NCI-H1105 treated with DMSO at 0.1 percent for 48 hours (cell line): Measurements from ENCODE around the gene RICTOR.
"Not testable (repeated sequence)": the region's sequence is repeated elsewhere in the genome, so short reads cannot be mapped to it uniquely, and the experiment has no call there.

Experiments
- DNase-seq: peaks from one replicate; lab custom pipeline; 2025; lab: John Stamatoyannopoulos, UW

The RICTOR gene

DNA sequence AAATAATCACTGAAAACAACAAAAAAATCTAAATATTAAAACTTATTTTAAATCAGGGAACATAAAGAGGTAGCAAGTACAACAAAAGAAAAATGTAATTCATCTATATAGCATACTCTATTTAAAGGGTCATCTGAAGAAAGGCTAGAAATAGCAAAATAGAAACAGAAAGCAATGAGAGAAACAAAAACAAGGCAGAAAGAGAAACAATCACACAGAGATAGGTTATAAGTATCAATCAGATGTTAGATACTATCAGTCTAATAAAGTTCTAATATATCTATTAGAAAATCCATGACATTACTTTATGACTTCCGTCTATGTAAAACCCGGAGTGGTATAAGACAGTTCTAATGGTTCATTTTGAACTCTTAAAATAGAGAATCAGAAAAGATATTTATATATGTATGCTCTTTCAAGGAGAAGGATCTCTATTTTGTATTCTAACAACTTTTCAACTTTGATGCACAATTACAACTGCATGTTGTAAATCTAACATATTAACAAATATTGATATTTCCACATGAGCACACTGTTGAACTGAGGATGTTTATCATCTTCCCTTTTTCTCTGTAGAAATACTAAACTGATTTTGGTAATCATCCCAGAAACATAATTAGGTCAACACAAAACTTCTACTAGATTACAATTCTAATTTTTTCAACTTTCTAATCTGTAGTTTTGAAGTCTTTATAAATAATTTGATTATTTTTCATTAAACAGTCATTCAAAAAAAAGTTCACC is 15.8 kb downstream of the RICTOR start:
- DNase-seq: no peak

DNA sequence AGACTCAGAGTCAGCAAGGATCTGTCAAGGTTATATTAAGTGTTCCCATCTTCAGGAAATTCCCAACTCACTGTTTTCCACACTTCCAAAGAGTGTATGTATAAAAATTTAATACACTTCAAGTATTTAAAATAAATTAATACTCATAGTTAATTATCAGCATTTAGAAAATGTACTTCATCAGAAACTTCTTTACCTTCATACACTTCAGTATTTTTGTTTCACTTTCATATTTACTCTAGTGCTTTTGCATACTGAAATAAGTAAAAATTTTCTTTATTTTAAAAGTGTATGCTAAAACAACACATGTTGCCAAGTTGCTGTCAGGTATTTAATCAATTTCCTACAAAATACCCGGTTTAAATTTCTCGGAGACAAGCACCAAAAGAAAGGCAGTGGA is 16.5 kb downstream of the RICTOR start:
- DNase-seq: no peak

DNA sequence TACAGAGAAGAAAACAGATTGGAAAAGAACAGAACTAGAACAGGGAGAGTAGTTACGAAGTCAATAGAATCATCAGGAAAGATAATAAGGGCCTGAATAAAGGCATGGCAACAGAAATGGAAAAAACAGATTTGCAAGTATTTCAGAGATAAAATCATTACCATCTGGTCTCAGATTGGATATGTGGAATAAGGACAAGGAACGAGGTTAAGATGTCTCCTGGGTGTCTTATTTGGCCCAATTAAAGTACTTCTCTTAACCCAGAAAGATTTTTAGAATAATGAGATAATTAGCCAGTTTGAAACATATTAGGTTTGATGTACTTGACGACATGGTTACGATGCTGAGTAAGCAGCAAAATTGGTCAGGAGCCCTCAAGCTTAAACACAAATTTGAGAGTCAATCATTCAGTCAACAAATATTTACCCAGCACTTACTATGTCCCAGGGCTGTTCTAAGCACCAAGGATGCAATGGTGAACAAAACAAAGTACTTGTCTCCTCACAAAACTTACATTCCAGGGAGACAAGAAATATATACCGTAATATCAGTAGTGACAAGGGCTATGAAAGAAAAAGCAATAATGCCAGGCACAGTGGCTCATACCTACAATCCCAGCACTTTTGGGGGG is 18.3 kb downstream of the RICTOR start:
- no peak for DNase-seq

DNA sequence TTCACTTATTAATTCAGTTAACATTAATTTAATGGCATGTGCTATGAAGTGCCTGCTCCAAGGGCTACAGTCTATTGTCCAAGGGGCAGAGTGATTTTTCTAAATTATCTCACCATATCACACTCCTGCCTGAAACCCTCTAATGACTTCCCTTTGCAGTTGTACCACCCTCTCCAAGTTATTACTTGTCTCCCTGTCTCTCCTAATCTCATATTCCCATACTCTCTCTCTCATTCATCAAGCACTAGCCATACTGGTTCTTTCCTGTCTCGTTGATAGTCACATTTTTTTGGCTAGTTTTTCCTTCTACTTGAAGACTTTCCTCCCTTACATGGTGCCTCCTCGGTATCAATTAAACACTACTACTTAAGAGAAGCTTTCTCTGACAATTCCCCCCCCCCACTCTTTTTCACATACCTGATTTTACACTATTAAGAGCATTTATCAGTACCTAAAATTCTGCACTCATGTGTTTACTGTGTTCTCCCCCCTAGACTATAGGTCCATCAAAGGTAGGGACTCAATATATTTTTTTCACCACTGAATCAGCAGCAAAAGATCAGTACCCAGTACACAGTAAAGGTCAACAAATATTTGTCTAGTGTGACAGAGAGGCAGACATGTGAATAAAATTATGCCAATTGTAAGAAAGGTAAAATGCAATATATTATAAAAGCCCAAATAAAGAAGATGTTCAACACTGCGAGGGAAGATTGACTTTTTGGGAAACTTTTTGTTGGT is 19.0 kb downstream of the RICTOR start:
- DNase-seq: no peak

DNA sequence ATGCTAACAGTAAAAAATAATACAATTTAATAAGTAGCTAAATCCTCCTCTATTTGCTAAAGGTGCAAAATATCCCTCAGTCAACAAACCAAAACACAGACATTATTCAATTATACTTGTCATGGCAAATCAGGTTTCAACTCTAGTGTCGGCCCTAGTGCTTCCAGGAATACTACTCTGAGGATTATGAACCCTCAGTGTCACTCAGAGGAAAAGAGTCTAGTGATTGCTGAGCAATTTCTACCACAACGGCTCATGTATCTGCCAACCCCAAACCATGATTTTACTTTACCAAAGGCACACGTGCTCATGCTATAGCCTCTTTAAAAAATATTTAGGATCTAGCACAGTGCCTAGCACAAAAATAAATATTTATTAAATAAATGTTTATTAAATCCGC is 21.0 kb downstream of the RICTOR start:
- DNase-seq: no peak

DNA sequence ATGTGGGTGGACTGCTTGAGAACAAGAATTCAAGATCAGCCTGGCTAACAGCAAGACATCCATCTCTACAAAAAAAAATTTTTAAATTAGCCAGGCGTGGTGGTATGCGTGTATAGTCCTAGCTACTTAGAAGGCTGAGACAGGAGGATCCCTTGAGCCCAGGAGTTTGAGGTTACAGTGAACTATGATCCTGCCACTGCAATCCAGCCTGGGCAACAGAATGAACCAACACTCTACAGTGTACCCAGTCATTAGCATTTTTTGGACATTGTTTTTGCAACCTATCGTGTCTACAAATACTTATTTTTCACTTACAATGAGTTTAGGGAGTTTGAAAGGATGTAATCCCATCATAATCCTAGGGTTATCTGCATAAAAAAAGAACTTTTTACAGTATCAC is 22.1 kb downstream of the RICTOR start:
- no peak for DNase-seq

DNA sequence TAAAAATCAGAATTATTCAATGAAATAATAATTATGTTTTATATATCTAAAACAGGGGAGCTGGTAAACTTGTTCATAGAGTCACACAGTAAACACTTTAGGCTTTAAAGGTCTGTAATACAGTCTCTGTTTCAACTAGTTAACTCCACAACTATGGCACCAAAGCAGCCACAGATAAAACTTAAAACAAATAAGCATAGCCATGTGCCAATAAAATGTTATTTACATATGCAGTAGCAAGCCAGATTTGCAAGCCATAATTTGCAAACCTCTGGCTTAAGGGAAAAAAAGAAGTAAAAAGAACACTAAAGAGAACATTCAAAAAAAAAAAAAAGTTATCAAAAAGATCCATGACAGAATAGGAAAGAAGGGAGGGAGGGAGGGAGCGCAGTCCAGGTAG is 24.9 kb downstream of the RICTOR start:
- no peak for DNase-seq

DNA sequence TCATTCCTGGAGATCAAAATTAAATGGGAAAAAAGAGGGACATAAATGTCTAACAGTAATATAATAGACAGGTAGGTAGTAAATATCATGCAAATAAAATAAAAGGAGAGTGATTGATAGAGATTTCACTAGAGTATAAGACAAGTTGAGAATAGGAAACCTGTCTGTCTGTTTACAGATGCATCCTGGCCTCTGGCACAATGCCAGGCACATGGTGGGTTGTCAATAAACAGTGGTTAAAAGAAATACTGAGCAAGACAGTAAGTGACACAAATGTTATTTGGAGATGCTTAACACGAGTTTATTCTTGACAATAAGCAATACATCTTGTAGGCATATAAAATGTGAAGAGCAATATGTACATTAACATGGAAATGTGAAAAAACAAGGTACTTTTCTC is 33.3 kb downstream of the RICTOR start:
- no peak for DNase-seq

DNA sequence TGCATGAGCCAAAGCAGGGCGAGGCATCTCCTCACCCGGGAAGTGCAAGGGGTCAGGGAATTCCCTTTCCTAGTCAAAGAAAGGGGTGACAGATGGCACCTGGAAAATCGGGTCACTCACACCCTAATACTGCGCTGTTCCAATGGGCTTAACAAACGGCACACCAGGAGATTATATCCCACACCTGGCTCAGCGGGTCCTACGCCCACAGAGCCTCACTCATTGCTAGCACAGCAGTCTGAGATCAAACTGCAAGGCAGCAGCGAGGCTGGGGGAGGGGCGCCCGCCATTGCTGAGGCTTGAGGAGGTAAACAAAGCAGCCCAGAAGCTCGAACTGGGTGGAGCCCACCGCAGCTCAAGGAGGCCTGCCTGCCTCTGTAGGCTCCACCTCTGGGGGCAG is 39.7 kb downstream of the RICTOR start:
- not testable (repeated sequence) for DNase-seq

DNA sequence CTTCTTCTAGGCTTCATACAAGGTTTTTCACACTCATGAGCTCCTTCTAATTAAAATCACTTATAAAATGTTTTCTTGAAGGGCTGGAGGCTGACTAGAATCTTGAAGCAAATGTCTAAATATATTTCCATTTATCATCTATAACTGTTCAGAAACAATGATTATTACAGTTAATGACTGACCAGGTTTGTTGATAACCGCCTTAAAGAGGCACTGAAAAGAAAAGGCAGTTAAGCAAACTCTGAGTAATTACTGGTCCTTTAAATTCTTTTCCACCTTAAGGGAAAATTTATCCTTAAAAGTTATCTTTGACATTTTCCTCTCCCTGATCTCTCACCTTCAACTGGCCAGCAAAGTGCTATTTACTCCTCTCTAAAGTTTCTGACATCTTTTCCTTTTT is 43.2 kb downstream of the RICTOR start:
- DNase-seq: no peak

DNA sequence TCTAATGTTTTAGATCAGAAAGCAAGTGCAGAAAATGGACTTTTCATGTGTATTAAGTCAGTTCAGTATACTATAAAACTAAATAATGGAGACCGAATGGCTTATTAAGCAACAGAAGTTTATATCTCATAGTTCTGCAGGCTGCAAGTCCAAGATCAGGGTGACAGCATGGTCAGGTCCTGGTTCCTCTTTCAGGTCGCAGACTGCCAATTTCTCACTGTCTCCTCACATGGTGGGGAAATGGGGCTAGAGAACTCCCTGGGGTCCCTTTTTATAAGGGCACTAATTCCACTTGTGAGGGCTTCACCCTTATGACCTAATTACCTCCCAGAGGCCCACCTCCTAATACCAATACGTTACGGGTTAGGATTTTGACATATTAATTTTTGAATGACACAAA is 48.7 kb downstream of the RICTOR start:
- DNase-seq: no peak

DNA sequence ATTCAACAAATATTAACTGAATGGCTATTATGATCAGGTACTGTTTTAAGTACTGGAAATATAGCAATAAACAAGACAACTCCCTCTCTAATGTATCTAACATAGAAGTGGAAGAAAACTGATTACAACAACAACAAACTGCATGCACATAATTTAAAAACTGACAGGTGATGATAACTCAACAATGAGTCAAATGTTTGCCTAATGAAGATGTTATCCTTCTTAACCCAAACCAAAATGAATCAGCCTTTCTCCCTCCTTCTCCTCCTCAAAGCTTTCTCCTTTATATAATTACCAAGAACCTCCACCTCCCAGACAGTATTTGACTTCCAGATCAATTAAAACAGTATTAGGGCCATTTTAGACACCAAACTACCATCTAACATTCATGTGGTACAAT is 49.3 kb downstream of the RICTOR start:
- no peak for DNase-seq

DNA sequence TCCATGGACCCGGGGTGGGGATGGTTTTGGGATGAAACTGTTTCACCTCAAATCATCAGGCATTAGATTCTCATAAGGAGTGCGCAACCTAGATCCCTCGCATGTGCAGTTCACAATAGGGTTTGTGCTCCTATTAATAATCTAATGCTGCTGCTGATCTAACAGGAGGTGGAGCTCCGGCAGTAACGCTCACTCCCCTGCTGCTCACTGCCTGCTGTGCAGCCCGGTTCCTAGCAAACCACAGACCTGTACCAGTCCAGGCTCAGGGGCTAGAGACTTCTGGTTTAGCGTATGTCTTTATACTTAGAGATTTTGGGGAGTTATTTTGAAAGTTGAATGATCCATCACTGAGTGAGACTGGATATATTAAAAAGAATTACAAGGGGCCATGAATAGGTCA is 50.2 kb downstream of the RICTOR start:
- DNase-seq: no peak

DNA sequence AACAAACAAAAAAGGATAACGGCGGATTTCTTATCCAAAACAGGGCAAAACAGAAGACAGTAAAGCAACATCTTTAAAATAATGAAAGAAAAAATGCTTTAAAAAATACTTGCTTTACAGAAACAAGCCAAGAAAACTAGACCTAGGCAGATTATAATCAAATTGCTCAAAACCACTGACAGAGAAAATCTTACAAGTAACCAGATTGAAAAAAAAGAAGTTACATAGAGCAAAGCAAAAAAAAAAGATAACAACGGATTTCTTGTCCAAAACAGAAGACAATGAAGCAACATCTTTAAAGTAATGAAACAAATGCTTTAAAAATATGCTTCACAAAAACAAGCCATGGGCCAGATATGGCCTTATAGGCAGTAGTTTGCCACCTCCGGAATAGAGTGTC is 51.1 kb downstream of the RICTOR start:
- DNase-seq: no peak

DNA sequence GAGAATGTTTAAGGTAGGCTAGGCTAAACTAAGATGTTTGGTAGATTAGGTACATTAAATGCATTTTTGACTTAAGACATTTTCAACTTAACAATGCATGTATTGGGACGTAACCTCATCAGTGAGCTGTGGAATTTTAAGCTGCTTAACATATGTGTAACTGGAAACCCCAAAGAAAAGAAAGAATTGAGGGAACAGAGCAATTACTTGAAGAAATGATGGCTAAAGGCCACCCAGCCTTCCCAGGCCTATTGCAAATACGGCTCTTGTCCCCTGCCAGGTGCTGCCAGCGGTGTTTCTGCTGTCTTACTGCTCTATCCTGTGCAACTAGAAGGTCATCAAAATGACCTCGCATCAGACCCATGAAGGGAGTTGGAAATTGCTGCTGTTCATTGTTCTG is 52.0 kb downstream of the RICTOR start:
- DNase-seq: no peak

DNA sequence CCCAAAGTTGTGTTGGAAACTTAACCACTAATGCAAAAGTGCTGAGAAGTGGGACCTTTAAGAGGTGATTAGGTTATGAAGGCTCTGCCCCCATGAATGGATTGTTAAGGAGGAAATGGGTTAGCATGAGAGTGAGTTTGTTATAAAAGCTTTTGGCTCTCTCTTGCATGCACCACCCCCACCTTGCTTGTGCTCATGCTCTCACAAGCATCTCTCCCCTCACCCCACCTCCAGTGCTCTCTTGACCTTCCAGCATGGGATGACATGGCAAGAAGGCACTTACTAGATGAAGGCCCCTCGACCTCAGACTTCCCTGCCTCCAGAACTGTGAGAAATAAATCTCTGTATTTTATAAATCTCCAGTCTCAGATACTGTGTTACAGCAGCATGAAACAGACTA is 52.8 kb downstream of the RICTOR start:
- DNase-seq: no peak

DNA sequence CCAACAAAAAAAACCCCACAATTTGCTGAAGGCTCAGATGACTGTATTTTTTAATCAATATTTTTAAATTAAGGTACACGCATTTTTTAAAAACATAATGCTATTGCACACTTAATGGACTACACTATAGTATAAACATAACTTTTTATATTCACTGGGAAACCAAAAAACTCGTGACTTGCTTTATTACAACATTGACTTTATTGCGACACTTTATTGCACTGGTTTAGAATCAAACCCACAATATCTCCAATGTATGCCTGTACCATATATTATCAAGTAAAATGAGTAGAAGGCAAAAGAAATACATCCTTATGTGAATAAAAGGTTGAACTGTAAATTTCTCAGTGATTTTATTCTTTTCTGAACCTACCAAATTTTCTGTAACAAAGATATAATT is 53.7 kb downstream of the RICTOR start:
- DNase-seq: no peak

DNA sequence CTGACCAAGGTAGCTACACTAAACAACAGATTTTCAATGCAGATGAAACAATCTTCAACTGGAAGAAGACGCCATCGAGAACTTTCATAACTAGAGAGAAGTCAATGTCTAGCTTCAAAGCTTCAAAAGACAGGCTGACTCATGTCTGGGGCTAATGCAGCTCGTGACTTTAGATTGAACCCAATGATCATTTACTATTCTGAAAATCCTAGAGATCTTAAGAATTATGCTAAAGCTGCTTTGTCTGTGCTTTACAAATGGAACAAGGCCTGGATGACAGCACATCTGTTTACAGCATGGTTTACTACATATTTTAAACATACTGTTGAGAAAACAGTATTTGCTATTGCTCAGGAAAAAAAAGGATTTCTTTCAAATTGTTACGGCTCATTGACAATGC is 54.9 kb downstream of the RICTOR start:
- no peak for DNase-seq

DNA sequence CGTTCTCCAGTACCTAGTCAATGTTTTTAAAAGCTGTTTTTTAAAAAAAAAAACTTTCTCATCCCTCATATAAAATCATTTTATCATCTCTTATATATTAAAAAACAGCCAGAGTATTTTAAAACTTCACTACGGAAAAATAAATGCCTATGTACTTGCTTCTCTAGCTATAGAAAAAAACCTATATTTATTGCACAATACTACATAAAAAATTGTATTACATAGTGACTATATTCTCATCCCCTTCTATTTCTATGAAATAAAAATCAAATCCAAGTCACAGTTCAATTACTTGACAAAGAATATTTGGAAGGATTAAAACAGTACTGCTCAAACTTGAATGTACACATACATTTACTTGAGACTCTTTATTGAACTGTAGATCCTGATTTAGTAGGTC is 56.7 kb downstream of the RICTOR start:
- no peak for DNase-seq

DNA sequence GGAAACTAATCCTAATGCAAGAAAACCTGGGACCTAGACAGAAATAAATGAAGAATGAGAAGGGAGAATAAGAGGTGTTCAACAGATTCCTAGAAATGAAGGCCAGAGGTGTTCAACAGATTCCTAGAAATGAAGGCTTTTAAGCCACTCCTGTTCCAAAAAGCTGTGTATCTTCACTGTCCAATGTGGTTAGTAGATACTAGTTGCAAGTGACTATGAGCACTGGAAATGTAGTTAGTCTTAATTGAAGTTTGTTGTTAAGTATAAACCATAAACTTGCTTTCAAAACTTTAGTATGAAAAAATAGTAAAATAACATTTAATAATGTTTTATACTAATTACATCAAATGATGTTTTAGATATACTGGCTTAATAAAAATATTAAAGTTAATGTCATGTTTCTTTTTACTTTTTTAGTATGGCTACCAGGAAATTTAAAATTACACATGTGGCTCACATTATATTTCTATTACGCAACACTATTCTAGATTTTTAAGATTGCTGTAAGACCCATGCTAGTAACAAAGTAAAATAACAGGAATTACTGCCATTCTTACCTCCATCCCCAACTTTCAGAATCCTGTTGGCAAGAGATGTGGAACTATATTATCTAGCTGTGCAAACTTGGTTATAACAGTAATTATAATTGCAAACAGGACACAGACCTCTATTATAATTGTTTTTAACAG is 57.5 kb downstream of the RICTOR start:
- no peak for DNase-seq

DNA sequence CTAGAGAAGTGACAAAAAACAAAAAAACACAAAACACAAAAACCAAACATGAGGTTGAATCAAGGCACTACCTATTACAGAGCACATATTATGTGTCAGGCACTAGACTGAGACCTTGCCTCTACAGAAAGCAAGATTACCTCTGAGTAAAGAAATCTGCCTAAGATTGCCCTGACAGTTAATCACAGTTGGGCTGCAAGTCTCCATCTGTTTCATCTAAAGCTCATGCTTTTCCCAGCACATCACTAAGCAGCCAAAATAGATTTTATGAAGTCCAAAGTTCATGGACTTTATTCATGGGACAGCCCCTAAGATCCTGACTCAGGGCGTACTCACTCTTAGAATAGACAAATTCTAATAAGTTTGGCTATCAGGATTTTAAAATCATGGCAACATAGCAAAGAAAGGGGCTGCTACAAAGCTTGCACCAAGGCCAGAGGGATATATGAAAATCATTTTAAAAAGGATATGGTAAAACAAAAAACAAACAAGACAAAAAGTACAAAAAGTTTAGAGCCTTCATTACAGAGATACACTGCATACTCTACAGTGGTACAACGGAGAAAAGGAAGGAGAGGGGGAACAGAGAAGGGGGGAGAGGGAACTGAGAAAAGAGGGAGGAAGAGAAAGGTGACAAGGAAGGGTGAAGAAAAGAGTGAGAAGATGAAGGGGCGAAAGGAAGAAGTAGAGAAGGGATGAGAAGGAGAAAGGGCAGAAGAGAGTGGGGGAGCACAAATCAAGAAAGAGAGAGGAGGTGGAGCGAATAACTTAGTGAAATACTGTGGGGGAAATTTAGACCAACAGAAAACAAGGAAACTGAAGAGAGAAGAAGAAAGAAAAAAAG is 58.2 kb downstream of the RICTOR start:
- DNase-seq: no peak

DNA sequence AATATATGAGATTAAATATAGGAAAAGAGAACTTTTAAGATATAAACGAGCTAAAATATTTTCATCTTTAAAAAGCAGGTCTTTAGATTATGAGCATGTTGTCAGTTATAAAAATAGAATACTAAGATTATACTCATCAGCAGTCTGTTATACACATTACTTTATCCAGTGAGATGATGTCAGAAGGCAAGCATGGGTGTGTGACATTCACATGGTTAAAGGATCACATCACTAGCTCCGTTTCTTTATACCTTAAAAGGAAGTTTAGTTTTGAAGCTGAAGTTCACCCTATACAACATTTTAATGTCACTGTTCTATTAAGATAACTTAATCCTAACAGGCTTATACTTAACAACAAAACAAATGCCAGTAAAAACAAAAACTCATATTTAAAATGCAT is 59.6 kb downstream of the RICTOR start:
- DNase-seq: no peak
